ENCODE results near the gene RSBN1L.
"Not testable (repeated sequence)": the region's sequence is repeated elsewhere in the genome, so short reads cannot be mapped to it uniquely, and the experiment has no call there.

RSBN1L gene

DNA sequence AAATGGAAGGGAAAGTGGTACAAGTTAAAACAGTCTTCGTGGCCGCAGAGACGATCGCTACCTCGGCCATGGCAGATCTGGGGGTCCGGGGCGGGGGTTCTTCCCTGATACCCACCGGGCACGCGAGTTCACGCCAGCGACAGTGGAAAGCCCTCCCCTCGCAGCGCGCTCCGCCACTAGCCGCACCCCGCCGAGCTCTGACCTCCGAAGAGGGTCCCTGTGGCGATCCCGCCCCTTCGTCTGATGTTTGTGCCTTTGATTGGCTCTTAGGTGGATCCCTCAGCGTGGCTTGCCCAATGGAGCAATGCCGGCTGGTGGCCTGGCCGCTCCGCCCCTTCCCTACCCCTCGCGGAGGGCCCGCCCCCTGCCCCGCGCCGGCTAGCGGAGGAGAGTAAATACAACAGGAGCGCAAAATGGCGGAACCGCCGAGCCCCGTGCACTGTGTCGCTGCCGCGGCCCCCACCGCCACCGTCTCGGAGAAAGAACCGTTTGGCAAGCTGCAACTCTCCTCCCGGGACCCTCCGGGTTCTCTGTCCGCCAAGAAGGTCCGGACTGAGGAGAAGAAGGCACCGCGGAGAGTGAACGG, at the start of gene RSBN1L:
Gene RSBN1L, plus strand, starts transcription at position 403 of the 586 bp plus-strand sequence. Its CDS starts 11 bp downstream, at position 414.
- peak; percentile 95 to 98 (median 96) for DNase-seq

DNA sequence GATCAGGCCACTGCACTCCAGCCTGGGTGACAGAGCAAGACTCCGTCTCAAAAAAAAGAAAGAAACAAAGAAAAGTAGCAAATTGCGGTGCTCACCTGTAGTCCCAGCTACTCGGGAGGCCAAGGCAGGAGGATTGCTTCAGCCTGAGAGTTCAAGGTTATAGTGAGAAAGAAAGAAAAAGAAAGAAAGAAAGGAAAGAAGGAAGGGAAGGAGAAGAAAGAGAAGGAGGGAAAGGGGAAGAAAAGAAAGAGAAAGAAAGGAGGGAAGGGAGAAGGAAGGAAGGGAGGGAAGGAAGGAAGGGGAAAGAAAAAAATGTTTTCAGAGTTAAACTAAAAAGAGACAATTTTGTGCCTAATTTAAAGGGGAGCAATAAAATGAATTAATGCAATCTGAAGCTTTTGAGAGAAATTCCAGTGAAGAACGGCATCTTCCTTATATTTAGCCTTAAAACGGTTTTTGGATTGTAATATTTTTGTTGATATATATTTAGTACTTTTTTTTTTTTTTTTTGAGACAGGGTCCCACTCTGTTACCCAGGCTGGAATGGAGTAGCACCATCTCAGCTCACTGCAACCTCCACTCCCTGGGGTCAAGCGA, 47.4 kb upstream of the RSBN1L start:
- DNase-seq = no peak

DNA sequence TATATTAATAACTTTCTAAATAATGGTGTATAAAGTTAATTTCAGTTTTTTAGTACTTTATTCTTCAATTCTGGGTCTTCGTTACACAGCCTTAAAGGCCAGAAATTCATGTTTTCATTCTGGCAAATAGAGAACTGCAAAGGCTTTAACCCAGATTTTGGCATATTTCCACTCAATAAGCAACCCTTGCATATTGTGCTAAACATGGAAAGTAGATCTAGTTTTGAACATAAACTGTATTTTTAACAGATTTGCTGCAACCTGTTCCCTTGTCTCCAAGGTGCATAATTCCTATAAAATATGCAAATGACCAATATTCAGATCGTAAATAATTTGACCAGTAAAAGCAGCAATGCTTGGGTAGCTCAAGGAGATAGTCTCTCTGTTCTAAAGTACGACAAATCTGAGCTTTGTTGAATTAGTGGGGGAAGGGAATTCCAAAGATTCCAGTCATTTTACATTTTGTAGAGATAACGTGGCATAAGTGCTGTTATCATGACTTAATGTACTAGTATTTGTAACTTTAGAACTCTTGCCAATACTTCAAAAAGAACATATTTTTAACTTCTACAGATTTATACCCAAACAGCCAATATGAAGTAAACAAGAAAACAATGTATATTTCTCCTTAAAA, 46.4 kb upstream of the RSBN1L start:
- no peak for DNase-seq

DNA sequence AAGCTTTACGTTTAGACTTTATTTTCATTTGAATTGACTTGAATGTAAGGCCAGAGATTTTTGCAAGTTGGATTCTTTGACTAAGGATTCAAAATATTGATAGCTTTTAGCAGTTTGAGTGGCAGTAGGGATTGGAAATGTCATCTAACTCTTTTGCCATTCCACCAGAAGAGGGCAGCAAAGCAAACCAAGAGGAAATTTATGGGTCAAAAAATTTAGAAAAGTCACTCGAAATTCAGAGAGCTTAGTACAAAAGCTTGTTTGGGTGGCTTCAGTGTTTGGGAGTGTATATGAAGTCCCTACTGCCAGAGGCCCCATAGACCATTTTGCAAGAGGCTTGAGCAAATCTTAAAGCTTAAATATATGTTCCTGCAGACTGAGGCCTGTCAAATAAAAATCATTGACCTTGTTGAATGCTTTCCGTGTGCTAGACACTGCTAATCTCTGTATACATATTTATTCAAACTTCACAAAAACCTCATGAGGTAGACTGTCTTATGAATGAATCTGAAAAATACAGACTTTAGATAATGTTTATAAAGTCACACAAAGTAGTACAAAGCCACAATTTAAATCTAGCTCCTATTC, 44.6 kb upstream of the RSBN1L start:
- DNase-seq = peak in 3 of 6 experiments; percentile 2 to 61 (median 44)

DNA sequence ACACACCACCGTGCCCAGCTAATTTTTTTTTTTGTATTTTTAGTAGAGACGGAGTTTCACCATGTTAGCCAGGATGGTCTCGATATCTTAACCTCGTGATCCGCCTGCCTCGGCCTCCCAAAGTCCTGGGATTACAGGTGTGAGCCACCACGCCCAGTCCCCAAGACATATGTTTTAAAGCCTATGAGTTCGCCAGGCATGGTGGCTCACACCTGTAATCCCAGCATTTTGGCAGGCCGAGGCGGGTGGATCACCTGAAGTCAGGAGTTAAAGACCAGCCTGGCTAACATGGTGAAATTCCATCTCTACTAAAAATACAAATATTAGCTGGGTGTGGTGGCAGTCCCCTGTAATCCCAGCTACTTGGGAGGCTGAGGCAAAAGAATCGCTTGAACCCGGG, 43.4 kb upstream of the RSBN1L start:
- not testable (repeated sequence) for DNase-seq

DNA sequence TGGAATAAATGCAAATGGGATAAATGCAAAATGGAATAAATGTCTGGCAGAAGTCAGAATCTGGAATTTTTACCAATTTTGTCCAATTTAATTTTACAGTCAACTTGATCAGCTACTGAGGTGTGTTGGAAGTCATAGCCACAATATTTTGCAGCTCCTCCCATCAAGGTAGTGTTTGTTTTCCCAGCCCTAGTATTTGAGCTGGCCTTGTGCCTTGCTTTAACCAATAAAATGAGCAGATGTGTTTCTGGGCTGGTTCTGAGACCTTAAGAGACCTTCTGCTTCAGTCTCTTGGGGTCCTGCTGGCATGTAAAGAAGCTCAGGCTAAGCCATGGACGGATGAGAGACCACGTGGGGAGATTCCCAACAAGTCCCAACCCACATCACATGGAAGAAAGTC, 42.7 kb upstream of the RSBN1L start:
- no peak for DNase-seq

DNA sequence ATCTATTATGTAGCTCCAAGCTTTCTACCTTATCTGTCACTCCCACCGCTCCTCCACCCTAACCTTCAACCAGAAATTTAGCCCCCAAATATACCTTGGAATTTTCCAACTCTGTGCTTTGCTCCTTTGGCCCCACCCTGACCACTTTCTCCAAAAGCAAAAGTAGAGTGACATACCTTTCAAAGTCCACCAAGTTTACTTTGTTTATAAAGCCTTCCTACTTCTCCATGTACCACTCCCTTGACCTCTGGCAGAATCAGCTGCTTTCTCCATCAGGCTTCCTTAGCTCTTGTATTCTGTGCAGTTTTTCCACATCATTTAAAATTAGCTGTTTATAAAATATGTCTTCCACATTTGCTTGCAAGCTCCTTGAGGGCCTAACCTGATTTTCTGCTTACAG, 40.9 kb upstream of the RSBN1L start:
- DNase-seq = no peak

DNA sequence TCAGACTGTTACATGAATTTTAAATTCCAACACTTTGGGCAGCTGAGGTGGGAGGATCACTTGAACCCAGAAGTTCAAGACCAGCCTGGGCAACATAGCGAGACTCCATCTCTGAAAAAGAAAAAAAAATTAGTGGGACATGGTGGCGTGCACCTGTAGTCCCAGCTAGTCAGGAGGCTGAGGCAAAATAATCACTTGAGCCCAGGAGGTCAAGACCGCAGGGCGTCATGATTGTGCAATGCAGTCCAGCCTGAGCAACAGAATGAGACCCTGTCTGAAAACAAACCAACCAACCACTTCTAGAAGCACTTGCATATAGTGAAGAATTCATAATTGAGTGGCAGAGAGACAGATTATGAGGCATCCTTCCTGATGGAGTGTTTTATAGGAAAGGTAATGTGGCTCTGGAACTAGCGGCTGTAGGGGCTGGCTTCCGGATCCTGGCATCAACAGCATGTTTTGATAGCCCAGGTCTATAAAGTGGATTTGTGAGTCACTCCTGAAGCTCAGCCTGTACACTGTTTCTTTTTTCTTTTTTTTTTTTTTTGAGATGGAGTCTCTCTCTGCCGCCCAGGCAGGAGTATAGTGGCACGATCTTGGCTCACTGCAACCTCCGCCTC, 40.3 kb upstream of the RSBN1L start:
- DNase-seq = no peak

DNA sequence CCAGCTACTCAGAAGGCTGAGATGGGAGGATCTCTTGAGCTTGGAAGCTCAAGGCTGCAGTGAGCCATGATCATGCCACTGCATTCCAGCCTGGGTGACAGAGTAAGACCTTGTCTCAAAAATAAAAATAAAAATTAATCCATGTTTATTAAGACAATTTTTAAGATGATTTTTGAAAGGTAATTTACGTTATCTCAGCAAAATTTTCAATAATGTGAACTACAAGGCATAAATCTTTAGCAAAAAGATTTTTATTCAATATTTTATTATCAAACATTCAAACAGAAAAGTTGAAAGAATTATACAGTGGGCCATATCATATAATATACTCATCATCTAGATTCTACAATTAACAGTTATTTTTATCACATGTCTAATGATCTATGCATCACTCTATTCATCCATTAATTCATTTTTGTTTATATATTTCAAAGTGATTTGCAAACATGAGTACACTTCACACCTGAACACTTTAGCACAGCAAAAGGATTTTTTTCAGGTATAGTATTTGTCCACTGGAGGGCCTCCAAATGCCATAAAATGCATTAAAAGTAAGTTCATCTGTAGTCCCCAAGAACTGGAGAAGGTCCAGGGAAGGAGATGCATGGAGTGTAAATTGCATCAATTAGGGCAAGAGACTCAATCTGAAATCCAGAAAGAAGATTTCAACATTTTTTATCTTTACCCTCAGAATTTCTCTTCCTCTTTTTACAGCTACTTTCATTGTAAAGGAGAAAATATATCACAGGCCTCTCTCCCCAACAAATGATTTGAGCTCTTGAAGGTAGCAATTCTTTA, 38.6 kb upstream of the RSBN1L start:
- DNase-seq = peak in 2 of 6 experiments; percentile 50 to 52

DNA sequence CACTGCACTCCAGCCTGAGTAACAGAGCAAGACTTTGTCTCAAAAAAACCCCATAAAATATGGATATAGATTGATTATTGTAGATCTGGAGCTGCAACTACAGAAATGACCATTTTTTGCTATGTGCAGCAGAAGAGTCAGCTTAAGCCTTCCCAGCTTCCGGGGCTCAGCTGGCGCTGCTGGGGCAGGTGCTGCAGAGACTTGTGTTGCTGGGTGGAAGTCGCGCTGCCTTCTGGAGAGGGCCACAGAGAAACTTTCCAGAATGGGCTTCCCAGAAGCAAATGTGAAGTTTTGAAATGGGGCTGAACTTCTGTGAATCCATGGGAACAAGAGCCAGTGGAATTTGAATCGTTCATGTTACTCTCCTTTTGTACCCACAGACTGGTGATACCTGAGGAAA, 37.3 kb upstream of the RSBN1L start:
- no peak for DNase-seq

DNA sequence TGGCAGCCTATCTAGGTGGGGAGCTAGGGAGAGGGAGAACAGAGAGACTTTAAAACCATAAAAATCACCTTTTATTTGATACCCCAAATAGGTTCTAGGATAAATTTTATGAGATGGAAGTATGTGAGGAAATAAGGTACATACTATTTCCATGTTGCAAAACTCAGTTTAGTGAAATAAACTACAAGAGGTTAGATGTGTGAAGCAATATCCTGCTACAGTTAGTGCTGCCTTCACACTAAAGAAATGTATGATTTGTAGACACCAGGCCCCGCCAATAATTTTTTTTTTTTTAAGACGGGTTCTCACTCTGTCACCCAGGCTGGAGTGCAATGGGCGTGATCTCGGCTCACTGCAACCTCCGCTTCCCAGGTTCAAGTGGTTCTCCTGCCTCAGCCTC, 34.4 kb upstream of the RSBN1L start:
- DNase-seq = no peak

DNA sequence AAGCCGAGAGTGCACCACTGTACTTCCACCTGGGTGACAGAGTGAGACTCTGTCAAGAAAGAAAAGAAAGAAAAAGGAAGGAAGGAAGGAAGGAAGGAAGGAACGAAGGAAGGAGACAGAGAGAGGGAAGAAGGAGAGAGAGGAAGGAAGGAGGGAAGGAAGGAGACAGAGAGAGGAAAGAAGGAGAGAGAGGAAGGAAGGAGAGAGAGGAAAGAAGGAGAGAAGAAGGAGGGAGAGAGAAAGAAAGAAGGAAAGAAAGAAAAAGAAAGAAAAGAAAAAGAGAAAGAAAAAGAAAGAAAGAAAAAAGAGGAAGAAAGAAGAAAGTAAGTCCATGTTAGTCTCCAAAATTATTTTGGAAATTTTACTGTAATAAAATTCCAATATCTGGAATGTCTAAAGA, 33.4 kb upstream of the RSBN1L start:
- no peak for DNase-seq

DNA sequence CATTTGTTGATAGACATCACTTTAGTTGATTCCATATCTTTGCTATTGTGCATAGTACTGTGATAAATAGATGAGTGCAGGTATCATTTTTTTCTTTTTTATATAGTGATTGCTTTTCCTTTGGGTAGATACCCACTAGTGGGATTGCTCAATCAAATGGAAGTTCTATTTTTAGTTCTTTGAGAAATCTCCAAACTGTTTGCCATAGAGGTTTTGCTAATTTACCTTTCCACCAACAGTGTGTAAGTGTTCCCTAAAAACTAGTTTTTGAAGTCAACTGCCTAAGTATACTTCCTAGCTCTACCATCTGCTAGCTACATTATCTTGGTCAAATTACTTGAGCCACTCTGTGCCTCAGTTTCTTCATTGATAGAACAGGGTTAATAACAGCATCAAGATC, 31.5 kb upstream of the RSBN1L start:
- DNase-seq = no peak

DNA sequence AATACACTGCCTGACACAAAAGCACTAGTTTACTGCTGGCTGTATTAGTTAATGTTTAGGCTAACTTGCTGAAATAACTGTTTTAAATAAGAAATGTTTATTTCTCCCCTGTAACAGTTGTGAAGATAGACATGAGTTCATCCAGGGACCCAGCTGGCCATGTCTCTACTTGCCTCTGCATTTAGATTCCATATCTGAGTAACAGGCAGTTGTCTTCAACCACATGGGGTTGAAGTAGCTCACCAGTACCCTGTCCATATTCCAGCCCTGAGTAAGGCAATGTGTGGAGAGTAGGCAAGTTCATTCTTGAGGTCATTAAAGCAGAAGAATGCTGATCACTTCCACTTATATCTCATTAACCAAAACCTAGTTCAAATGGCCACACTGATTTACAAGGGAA, 31.1 kb upstream of the RSBN1L start:
- DNase-seq = no peak

DNA sequence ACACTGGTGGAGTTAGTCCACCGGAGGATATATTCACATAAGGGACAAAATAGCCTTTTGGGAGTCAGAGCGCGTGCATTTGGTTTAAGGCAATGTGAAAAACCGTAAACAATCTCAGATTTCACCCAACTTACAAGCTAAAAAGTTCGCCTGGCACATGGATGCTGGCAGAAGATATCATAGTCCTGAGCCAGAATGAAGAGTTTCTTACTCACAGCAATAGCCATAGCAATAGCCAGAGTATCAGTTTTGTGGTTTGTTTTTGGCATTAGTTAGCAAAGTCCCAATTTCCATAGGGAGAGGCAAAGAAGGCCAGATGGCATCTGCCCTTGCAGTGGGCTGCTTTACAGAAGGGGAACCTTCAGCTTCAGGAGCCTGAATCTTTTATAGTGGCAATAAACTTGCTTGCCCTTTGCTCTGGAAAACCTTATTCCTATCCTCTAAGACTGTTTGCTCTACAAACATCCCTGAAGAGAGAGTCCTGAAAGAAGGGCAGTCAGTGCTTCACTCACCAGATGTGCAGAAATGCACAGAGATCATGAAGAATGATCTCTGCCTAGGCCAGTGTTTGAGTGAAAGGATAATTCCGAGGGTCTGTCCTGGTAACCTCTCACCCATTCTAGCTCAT, 28.7 kb upstream of the RSBN1L start:
- no peak for DNase-seq

DNA sequence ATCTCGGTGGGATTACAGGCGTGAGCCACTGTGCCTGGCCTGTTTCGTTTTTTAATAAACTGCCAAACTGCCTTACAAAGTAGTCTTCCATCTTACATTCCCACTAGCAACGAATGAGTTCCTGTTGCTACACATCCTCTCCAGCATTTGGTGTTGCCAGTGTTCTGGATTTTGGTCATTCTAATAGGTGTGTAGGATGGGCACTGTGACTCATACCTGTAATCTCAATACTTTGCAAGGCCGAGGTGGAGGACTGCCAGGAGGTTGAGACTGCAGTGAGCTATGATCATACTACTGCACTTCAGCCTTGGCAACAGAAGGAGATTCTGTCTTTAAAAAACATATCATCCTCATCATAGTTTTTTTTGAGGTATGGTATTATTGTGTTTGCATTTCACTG, 21.4 kb upstream of the RSBN1L start:
- no peak for DNase-seq

DNA sequence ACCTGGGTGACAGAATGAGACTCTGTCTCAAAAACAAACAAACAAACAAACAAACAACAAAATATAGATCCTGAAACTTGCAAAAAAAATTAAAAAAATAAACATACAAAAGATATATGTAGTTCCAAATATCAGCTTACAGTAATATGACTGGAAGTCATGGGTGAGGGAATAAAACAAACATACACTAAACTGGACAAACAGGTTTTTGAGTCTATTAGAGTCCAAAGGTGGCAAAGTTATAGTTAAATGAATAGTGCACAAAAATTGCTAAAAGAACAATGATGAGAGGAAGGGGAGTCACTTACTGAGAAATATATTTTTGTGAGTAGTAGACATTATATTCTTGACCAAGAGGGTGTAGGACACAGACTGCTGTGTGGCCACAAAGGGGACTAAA, 16.7 kb upstream of the RSBN1L start:
- DNase-seq = no peak

DNA sequence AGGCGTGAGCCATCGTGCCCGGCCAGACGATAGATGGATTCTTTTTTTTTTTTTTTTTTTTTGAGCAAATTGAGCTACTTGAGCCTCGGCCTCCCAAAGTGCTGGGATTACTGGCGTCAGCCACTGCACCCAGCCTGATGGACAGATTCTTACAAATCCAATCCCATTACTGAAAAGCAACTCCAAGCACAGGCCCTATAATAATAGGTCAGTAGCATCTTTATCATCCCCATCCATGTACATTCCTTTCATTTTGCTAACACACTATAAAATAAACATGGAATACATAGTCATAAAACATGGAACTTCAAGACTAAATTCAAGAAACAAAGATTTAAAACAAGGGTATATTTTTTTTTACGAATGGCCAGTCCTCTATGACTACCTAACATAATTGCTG, 16.0 kb upstream of the RSBN1L start:
- DNase-seq = no peak

DNA sequence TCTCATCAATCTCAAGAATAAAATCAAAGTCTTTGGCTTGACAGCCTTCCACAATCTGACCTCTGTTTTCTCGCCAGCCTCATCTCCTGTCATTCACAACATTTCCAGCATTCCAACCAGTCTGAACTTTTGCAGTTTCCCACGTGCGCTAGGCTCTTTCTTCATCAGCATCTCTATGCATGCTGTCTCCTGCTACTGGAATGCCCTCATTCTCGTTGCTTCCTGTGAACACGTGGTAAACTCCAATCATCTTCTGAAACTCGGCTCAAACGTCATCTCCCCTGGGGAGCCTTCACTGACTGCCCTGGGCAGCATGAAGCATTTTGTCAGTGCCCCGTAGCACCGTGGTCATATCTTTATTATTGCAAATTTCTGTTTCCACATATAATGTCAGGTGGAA, 12.2 kb upstream of the RSBN1L start:
- DNase-seq = no peak

DNA sequence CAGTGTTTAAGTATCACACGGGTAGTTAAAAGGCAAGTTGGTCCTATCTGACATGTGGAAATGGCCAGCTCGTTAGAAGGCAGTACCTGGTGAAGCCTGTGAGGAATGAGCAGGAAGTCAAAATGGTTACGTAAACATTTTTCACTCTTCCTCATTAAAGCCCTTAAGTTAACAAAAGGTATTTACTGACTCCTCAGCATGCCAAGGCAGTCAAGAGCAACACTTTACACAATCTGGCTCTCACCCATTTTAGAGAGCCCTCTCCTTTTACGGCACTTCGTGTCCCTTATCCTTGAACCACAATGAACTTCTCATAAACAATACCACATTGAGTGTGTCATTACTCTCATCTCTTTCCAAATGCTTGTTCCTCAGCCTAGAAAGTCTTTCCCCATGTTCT, 11.0 kb upstream of the RSBN1L start:
- DNase-seq = no peak

DNA sequence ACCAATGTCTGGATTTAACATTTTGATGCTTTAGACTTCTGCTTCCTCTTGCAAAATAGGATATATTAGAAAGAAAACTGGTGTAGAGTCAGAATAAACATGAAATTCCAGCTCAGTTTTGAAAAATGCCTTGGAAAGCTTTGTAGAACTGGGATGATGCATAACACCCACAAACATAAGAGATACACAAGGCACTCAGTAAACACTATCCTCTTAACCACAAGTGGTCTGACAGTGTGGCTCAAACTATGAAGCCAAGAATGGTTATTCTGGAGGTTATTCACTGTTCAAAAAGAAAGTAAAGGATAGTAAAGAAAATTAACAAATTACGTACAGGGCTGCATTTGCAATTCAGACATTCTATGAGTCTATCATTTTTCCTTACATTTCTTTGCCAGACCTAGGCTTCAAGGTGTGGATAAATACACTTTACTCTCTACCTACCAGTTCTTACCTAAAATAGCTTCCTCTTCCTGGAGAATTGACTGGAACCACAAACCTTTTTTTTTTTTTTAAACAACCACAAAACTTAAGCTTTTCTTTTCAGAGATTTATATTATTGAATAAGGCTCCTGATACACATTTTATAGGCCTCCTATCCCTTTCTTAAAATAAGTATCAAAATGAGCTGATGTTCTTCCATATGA, 9.0 kb upstream of the RSBN1L start:
- peak in 1 of 6 experiments; percentile 51 for DNase-seq

DNA sequence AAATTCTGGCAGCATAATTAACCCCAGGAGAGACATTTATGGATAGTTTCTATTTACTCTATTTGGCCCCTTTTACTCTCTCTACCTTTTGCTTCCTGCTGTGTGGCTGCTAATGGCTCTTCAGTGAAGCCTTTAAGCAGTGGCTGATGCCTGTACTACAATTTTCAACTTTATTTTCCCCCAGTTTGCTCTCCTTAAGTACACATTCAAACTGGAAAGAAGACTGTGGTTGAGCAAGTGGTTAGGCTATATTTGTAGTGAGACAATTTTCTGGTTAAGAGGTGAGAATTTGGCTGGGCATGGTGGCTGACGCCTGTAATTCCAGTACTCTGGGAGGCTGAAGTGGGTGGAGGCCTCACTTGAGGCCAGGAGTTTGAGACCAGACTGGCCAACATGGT, 8.5 kb upstream of the RSBN1L start:
- DNase-seq = peak in 2 of 6 experiments; percentile 31 to 51

Data from stimulated activated naive CD4-positive, alpha-beta T cell (primary cell).